IPS-NIHi11 (cell line): Measurements from ENCODE around the gene SLC22A23.

ENCODE experiments used
- DNase-seq: peaks from one replicate; pipeline ENCODE4 v3.0.0; 2012; ENCODE audit warnings: mixed read lengths, low spot score

The SLC22A23 gene

GRCh38 chr6:3222506-3223038 is 234.3 kb downstream of the SLC22A23 start:
- DNase-seq = no peak

DNA sequence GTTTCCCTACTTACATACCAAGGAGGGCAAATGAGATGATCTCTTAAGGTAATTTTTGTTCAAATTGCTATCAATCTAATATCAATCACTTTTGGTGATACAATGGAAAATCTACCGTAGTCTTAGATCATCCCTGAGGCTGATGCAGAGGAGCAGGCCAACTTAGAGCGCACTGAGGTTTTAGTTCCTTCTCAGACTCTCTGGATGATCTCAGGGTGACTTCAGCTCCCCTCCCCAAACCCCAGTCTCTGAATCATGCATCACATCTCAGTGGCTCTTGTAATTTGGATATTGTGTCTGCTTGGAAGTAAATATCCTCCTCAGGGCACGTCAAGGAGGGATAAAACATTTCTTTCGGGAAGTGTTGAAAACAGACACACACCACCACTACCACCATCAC is 235.3 kb downstream of the SLC22A23 start:
- DNase-seq = no peak

GRCh38 chr6:3220366-3220765 is 236.5 kb downstream of the SLC22A23 start:
- no peak for DNase-seq
